CD4-positive, alpha-beta T cell treated with Interferon alpha-2 for 1 hour (primary cell): ENCODE results near the gene HRH3.

Source experiments
- DNase-seq, 2 donors: peaks; one replicate each; pipeline ENCODE4 v3.0.0-alpha.2; 2020 to 2022

HRH3 gene

DNA sequence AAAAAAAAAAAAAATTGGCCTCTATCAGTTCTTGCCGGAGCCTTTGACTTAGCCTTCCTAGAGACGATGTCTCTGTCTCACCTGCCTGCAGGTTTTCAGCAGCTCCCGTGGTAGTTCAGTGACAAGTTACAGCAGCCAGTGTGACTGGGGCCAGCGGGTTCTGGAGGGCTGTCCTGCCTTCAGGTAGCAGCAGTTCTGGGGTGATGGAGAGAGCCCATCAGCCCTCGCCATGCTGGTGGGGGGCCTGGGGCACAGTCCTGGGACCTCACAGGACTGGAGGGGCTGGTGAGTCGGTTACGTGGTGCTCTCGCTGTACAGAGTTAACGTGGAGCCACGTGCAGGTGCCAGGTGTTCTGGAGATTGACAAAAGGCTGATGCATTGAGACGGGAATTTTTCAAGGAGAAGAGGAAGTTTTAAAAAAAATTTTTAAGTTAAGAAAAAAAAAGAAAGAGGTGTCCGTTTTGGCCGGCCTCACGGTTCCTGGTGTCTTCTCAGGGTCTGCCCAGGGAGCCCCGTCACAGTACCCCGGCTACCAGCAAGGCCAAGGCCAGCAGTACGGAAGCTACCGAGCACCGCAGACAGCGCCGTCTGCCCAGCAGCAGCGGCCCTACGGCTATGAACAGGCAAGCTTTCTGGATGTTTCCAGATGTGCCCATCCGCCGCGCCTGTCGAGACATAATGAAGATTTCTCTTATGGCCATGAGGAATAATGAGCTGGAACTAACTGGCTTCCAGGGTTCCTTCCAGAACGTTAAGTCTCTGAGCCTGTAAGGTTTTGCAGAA is 45.9 kb downstream of the HRH3 start:
- DNase-seq = no peak

DNA sequence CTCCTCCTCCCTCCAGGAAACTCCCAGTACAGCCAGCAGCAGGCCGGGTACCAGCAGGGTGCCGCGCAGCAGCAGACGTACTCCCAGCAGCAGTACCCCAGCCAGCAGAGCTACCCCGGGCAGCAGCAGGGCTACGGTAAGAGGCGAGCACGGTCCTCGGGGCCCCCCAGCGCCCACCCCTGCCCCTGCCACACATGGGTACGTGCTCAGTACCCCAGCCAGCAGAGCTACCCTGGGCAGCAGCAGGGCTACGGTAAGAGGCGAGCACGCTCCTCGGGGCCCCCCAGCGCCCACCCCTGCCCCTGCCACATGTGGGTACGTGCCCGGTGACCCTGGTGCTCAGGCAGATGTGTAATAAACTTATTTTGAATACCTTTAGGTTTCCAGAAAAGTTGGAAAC is 47.4 kb downstream of the HRH3 start:
- DNase-seq = no peak

DNA sequence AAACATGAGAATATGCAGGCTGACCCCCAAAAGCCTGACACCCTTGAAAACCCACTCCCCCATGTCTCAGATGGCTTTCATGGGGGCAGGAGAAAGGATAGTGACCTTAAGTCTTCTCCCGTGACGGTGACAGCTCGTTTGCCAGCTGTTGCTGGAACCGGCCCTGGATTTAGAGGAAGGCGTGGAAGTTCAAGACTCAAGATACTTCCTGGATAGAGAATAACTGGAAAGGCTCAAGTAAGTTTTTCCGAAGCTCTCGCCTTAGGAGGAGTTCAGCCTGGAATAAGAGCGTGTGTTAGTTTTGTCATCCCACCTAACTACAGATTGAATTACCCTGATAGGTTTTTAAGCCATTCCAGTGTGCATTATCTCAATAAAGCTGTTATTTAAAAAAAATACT is 48.8 kb downstream of the HRH3 start:
- DNase-seq = no peak

DNA sequence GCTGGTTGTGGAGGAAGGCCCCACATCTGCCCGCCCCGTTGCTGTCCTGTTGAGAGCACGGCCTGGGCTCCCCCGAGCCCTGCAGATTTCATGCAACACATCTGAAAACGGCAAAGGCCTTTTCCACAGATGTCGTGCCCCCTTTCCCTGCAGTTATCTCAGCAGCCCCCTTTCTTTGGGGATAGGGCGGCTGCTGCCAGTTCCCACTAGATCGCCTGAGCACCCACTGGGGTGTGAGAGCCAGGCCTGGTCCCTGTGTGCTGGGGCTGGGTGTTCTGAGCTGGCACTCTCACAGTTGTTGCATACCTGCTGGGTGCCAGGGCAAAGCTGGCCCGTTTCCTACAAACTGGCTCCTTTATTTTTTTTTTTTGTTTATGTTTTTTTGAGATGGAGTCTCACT is 49.5 kb downstream of the HRH3 start:
- no peak for DNase-seq

DNA sequence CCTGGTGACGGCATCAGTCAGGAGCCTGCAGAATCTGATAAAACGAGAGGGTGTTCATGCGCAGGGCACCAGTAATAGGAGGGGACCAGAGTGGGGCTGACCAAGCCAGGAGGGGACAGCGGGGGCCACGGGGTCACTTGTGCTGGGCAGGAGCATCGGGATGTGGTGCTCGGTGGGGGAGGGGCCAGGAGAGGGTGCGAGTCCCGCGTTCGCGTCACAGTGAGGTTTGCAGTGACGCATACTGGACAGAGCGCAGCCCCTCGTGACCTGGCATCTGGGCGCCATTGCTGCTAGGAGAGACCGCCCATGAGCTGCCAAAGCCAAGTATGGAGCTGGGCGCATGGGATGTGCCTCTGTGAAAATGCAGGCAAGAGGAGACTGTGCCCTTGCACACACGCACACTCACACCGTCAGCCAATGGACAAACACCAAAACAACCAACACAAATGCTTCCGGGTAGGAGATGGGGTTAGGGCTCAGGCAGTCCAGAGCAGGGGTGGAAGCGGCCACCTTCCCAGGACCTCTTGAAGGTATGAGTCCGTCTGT is 51.1 kb downstream of the HRH3 start:
- DNase-seq = no peak

GRCh38 chr20:62168061-62168460 is 52.0 kb downstream of the HRH3 start:
- no peak for DNase-seq

GRCh38 chr20:62167474-62167873 is 52.6 kb downstream of the HRH3 start:
- DNase-seq = no peak

- DNase-seq = no peak
Observed at GRCh38 chr20:62165762-62166399, 54.2 kb downstream of the HRH3 start.
